Trophoblast cell (in vitro differentiated cells and primary cell): ENCODE results near the gene TRIM47.

Experiments
- DNase-seq, 2 donors: peaks; one replicate each; pipeline ENCODE4 v3.0.0-alpha.2; 2016
- H2AFZ ChIP-seq: 2 replicates; pipeline ENCODE4 v1.6.1; 2013; ENCODE audit warnings: low read length, moderate library complexity, mild to moderate bottlenecking; ENCODE audit not compliant: insufficient read depth, poor library complexity
- H2AK5ac ChIP-seq: 2 replicates; pipeline ENCODE4 v1.6.1; 2013; ENCODE audit warnings: mild to moderate bottlenecking, low read length
- H2BK120ac ChIP-seq: 2 replicates; pipeline ENCODE4 v1.6.1; 2013; ENCODE audit warnings: low read length, mild to moderate bottlenecking, moderate library complexity; ENCODE audit not compliant: insufficient read depth, poor library complexity
- H2BK12ac ChIP-seq: 2 replicates; pipeline ENCODE4 v1.6.1; 2013; ENCODE audit warnings: mild to moderate bottlenecking, low read length, moderate library complexity
- H2BK5ac ChIP-seq: 2 replicates; pipeline ENCODE4 v1.6.1; 2013; ENCODE audit warnings: low read length, low read depth, moderate library complexity, mild to moderate bottlenecking; ENCODE audit not compliant: poor library complexity
- H3K14ac ChIP-seq: 2 replicates; pipeline ENCODE4 v1.6.1; 2013; ENCODE audit warnings: mild to moderate bottlenecking, low read length
- H3K18ac ChIP-seq: 2 replicates; pipeline ENCODE4 v1.6.1; 2013; ENCODE audit warnings: mild to moderate bottlenecking, low read length
- H3K23ac ChIP-seq: 2 replicates; pipeline ENCODE4 v1.6.1; 2013; ENCODE audit warnings: low read length
- H3K27ac ChIP-seq: 2 replicates; pipeline ENCODE4 v1.5.1; 2013; ENCODE audit warnings: low read depth, mild to moderate bottlenecking, inconsistent platforms, low read length, moderate library complexity
- H3K27me3 ChIP-seq: 2 replicates; pipeline ENCODE4 v1.6.1; 2013; ENCODE audit warnings: inconsistent platforms, mild to moderate bottlenecking, low read length, moderate library complexity; ENCODE audit not compliant: insufficient read depth
- H3K36me3 ChIP-seq, 2 experiments: 1 replicate in 1 of 2; 2 replicates in 1 of 2; pipeline ENCODE4 v1.6.1; 2013; ENCODE audit warnings: low read length in 2 of 2, mild to moderate bottlenecking in 2 of 2, moderate library complexity in 1 of 2; ENCODE audit not compliant: insufficient read depth in 2 of 2, control insufficient read depth in 1 of 2
- H3K4ac ChIP-seq: 2 replicates; pipeline ENCODE4 v1.6.1; 2013; ENCODE audit warnings: low read depth, mild to moderate bottlenecking, low read length, moderate library complexity
- H3K4me1 ChIP-seq, 2 experiments: 1 replicate in 1 of 2; 2 replicates in 1 of 2; pipeline ENCODE4 v1.6.1; 2013; ENCODE audit warnings: low read length in 2 of 2, mild to moderate bottlenecking in 2 of 2, moderate library complexity in 1 of 2; ENCODE audit not compliant: insufficient read depth in 2 of 2, control insufficient read depth in 1 of 2
- H3K4me2 ChIP-seq: 2 replicates; pipeline ENCODE4 v1.6.1; 2013; ENCODE audit warnings: inconsistent platforms, mild to moderate bottlenecking, low read length, moderate library complexity
- H3K4me3 ChIP-seq: 2 replicates; pipeline ENCODE4 v1.5.1; 2013; ENCODE audit warnings: mild to moderate bottlenecking, low read depth, low read length, inconsistent platforms
- H3K79me1 ChIP-seq: one replicate; pipeline ENCODE4 v1.6.1; 2013; ENCODE audit warnings: low read length
- H3K79me2 ChIP-seq: 2 replicates; pipeline ENCODE4 v1.6.1; 2013; ENCODE audit warnings: low read length, mild to moderate bottlenecking; ENCODE audit not compliant: control insufficient read depth, insufficient read depth, poor library complexity
- H3K9ac ChIP-seq: 2 replicates; pipeline ENCODE4 v1.6.1; 2013; ENCODE audit warnings: mild to moderate bottlenecking, low read length
- H3K9me3 ChIP-seq: 2 replicates; pipeline ENCODE4 v1.6.1; 2013; ENCODE audit warnings: low read depth, mild to moderate bottlenecking, control low read depth, inconsistent platforms, low read length; ENCODE audit not compliant: insufficient read depth
- H4K12ac ChIP-seq: 2 replicates; pipeline ENCODE4 v1.6.1; 2013; ENCODE audit warnings: low read depth, mild to moderate bottlenecking, low read length, moderate library complexity
- H4K8ac ChIP-seq: 2 replicates; pipeline ENCODE4 v1.6.1; 2013; ENCODE audit warnings: low read depth, mild to moderate bottlenecking, low read length, moderate library complexity
- H4K91ac ChIP-seq: one replicate; pipeline ENCODE4 v1.6.1; 2013; ENCODE audit warnings: low read depth, mild to moderate bottlenecking, low read length, moderate library complexity
- WGBS: extraction: QIAGEN DNeasy Blood & Tissue Kit; methylation state at CpG from one replicate; pipeline ENCODE4 v1.1.7; 2013; ENCODE audit warnings: missing lambda C conversion rate; ENCODE audit not compliant: insufficient read length, insufficient coverage; ENCODE audit errors: extremely low coverage; 5-methylcytosine and 5-hydroxymethylcytosine counted together

TRIM47 gene

DNA sequence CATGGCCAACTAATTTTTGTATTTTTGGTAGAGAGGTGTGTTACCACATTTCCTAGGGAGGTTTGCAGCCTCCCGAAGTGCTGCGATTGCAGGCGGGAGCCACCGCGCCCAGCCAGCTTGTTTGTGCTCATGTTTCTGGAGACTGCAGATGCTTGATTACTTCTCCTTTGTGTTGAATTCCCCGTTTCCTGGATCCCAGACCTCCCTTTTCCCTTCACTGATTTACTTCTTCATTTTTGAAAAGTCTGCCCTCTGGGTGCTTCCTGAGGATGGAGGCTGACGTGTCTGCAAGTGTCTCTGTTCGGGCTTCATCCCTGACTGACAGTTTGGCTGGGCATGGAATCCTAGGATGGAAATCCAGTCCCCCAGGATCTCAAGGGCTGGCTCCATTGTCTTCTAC lies 7.0 kb upstream of the TRIM47 start:
- no CpG with 5 or more reads among the region's 8 CpGs for WGBS

DNA sequence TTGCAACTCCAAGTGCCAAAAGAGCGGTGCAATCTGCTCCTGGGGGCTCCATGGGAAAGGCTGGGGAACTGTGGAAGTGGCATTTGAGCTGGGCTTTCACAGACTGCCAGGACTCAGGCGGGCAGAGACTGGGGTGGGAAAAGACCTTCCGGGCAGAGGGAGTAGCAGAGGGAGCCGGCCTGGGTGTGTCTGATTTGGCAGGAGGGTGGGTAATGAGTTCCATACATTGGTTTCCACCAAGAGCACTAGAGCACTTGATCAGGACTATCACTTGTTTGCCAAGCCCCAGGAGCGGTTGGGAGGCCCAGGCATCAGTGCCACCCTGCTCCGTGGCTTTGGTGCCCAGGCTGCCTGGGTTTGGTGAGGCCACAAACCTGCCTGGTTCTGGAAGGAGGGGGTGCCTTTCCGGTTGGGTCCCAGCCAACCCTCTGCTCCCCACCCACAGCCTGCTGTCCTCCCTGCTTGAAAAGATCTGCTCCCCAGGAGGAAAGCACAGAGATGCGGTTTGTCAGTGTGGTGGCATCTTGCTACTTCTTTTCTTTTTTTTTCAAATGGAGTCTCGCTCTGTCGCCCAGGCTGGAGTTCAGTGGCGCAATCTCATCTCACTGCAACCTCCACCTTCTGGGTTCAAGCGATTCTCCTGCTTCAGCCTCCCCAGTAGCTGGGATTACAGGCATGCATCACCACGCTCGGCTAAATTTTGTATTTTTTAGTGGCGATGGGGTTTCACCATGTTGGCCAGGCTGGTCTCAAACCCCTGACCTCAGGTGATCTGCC lies 3.5 kb upstream of the TRIM47 start:
- no peaks in the 10 kb centered on the region for H3K79me2 ChIP-seq
- WGBS = no CpG with 5 or more reads among the region's 15 CpGs

More for the DNA sequence above, 7.0 kb upstream of the TRIM47 start:
- Histone ChIP-seq H2BK5ac (no peak overlapping the region), H2BK12ac (no peak overlapping the region), H3K14ac (no peak overlapping the region), H3K27me3 (no peaks in the 10 kb centered on the region), H3K4me2 (no peak overlapping the region), H3K18ac (no peak overlapping the region), H3K4ac (no peak overlapping the region), H2AK5ac (no peak overlapping the region), H3K9ac (no peak overlapping the region), H3K27ac (no peak overlapping the region), H3K36me3 (peaks cover 3 to 4% of the 10 kb centered on the region in 2 experiments), H3K79me1 (no peaks in the 10 kb centered on the region), H2AFZ (no peak overlapping the region), H2BK120ac (no peak overlapping the region), H3K79me2 (no peaks in the 10 kb centered on the region), H4K91ac (no peak overlapping the region), H3K4me3 (no peak overlapping the region), H3K23ac (no peak overlapping the region), H3K4me1 (no peaks in the 10 kb centered on the region), H4K8ac (no peak overlapping the region), H3K9me3 (peaks cover 2% of the 10 kb centered on the region), H4K12ac (no peak overlapping the region)
- DNase-seq = no peak

DNA sequence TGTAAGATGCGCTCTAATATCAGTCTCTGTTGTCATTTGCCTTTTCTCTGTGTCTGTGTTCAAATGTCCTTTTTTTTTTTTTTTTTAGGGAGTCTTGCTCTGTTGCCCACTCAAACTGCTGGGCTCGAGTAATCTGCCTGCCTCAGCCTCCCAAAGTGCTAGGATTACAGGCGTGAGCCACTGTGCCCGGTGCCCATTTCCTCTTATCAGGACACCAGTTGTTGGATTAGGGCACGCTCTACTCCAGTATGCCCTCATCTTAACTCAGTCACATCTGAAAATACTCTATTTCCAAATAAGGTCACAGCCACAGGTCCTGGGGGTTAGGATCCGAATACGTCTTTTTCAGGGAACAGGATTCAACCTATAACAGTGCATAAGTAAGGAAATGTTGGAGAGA lies 1.9 kb upstream of the TRIM47 start:
- Histone ChIP-seq H3K9ac (no peak overlapping the region), H3K23ac (no peak overlapping the region), H4K91ac (no peak overlapping the region), H3K27me3 (peaks cover 19% of the 10 kb centered on the region), H3K4me1 (peaks cover 12 to 19% of the 10 kb centered on the region in 2 experiments), H3K18ac (no peak overlapping the region), H4K12ac (no peak overlapping the region), H2BK12ac (no peak overlapping the region), H3K4ac (no peak overlapping the region), H3K79me2 (no peaks in the 10 kb centered on the region), H3K14ac (no peak overlapping the region), H3K4me2 (no peak overlapping the region), H3K79me1 (no peaks in the 10 kb centered on the region), H3K27ac (no peak overlapping the region), H2BK5ac (no peak overlapping the region), H3K4me3 (no peak overlapping the region), H2BK120ac (no peak overlapping the region), H3K36me3 (no peaks in the 10 kb centered on the region), H3K9me3 (peaks cover 2% of the 10 kb centered on the region), H2AK5ac (no peak overlapping the region), H2AFZ (no peak overlapping the region), H4K8ac (no peak overlapping the region)
- DNase-seq = no peak
- no CpG with 5 or more reads among the region's 7 CpGs for WGBS

More for the DNA sequence above, 3.5 kb upstream of the TRIM47 start:
- no peak overlapping the region for H3K14ac ChIP-seq
- H2AK5ac ChIP-seq = no peak overlapping the region
- no peak overlapping the region for H2BK12ac ChIP-seq
- no peak overlapping the region for H3K4ac ChIP-seq
- no peak overlapping the region for H4K8ac ChIP-seq
- H2BK5ac ChIP-seq = no peak overlapping the region
- H3K23ac ChIP-seq = no peak overlapping the region
- H3K4me2 ChIP-seq = no peak overlapping the region
- DNase-seq = no peak
- peaks cover 12 to 15% of the 10 kb centered on the region in 2 experiments for H3K4me1 ChIP-seq
- no peaks in the 10 kb centered on the region for H3K36me3 ChIP-seq
- H2BK120ac ChIP-seq = no peak overlapping the region
- peaks cover 2% of the 10 kb centered on the region for H3K9me3 ChIP-seq
- no peak overlapping the region for H4K91ac ChIP-seq
- H3K27me3 ChIP-seq = peaks cover 16% of the 10 kb centered on the region
- no peak overlapping the region for H3K4me3 ChIP-seq
- no peaks in the 10 kb centered on the region for H3K79me1 ChIP-seq
- H3K18ac ChIP-seq = no peak overlapping the region
- H3K9ac ChIP-seq = no peak overlapping the region
- no peak overlapping the region for H2AFZ ChIP-seq
- no peak overlapping the region for H3K27ac ChIP-seq
- H4K12ac ChIP-seq = no peak overlapping the region

DNA sequence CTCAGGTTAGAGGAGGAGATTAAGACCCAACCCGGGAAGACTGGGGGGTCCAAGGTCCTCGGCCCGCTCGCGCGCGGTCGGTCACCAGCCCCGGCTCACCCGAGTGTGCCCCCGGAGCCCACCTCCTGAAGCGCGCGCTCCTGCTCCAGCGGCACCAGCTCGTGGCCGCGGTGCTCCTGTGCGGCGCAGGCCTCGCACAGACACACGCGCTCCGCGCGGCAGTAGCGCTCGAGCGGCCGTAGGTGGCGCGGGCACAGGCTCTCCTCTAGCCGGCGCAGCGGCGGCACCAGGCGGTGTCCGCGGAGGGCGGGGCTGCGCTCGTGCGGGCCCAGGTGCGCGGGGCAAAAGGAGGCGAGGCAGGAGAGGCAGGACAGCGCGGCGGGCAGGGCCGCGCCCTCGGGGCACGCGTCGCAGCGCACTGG lies 618 bp downstream of the TRIM47 start:
- Histone ChIP-seq H3K4me2 (peak overlapping the region; percentile 73), H4K91ac (no peak overlapping the region), H4K8ac (no peak overlapping the region), H3K4me1 (peaks cover 14 to 23% of the 10 kb centered on the region in 2 experiments), H4K12ac (no peak overlapping the region), H3K4me3 (peak overlapping the region; percentile 47), H3K4ac (no peak overlapping the region), H3K36me3 (no peaks in the 10 kb centered on the region), H3K14ac (no peak overlapping the region), H2AFZ (peak overlapping the region; percentile 30), H2BK120ac (no peak overlapping the region), H2BK5ac (no peak overlapping the region), H2AK5ac (no peak overlapping the region), H3K79me1 (no peaks in the 10 kb centered on the region), H3K9me3 (peaks cover 2% of the 10 kb centered on the region), H2BK12ac (no peak overlapping the region), H3K9ac (no peak overlapping the region), H3K27ac (no peak overlapping the region), H3K79me2 (no peaks in the 10 kb centered on the region), H3K18ac (no peak overlapping the region), H3K27me3 (peaks cover 19% of the 10 kb centered on the region), H3K23ac (no peak overlapping the region)
- WGBS = no CpG with 5 or more reads among the region's 56 CpGs
- peak; percentile 76 to 87 for DNase-seq
